PC-3 (cell line): ENCODE results near the gene SMAD1. TPM values are rescaled to one million over a fixed set of nuclear protein-coding genes. Genes with fewer than 3 reads are reported as not detected.
"Not testable (repeated sequence)": the region's sequence is repeated elsewhere in the genome, so short reads cannot be mapped to it uniquely, and the experiment has no call there.

Source experiments
- ATAC-seq: fragments of 200-7000 bp; cut with Tn5 transposase; 2 replicates; pipeline ENCODE4 v1.9.1; 2020; ENCODE audit warnings: mild to moderate bottlenecking, moderate library complexity
- BruUV-seq: library from RNA; stranded (reverse); fragments of 400-500 nt; replicated peaks from 2 replicates; lab custom pipeline; 2021; lab: Mats Ljungman, UMichigan
- CTCF ChIA-PET: fragments of 300-600 bp; sonication (Branson Sonifier 250); formaldehyde crosslinking; loops from one replicate; lab custom pipeline; 2022; ENCODE audit warnings: antibody characterized with exemption; lab: Charles Lee
- POLR2A ChIA-PET: fragments of 300-600 bp; sonication (Branson Sonifier 250); formaldehyde crosslinking; loops from one replicate; lab custom pipeline; 2022; ENCODE audit warnings: antibody characterized with exemption; ENCODE audit not compliant: unreplicated experiment; lab: Charles Lee
- DNase-seq: peaks from one replicate; pipeline ENCODE4 v3.0.0-alpha.2; 2015
- H2AFZ ChIP-seq: fragments of 300-600 bp; sonication (generic); 2 replicates; pipeline ENCODE4 v1.6.0; 2016; ENCODE audit warnings: antibody characterized with exemption, low read length
- H3F3A ChIP-seq: fragments of 300-600 bp; sonication (generic); one replicate; pipeline ENCODE4 v1.6.0; 2017; ENCODE audit warnings: antibody characterized with exemption, low read length, control low read depth, mild to moderate bottlenecking; ENCODE audit not compliant: unreplicated experiment
- H3K27ac ChIP-seq: fragments of 300-600 bp; sonication (generic); 2 replicates; pipeline ENCODE4 v1.5.1; 2016; ENCODE audit warnings: mild to moderate bottlenecking, low read length
- H3K27me3 ChIP-seq: fragments of 300-600 bp; sonication (generic); 2 replicates; pipeline ENCODE4 v1.6.1; 2016; ENCODE audit warnings: low read length, mixed read lengths
- H3K36me3 ChIP-seq: fragments of 300-600 bp; sonication (generic); 2 replicates; pipeline ENCODE4 v1.6.1; 2016; ENCODE audit warnings: low read depth, mixed run types, low read length, mixed read lengths
- H3K4me1 ChIP-seq: fragments of 300-600 bp; sonication (generic); 2 replicates; pipeline ENCODE4 v1.5.1; 2016; ENCODE audit warnings: low read length; ENCODE audit not compliant: insufficient read depth
- H3K4me2 ChIP-seq: fragments of 300-600 bp; sonication (generic); 2 replicates; pipeline ENCODE4 v1.6.0; 2016; ENCODE audit warnings: low read length
- H3K4me3 ChIP-seq: fragments of 300-600 bp; sonication (generic); 2 replicates; pipeline ENCODE4 v1.5.1; 2016; ENCODE audit warnings: mild to moderate bottlenecking, low read length, mixed read lengths
- H3K79me2 ChIP-seq: fragments of 300-600 bp; sonication (generic); 2 replicates; pipeline ENCODE4 v1.6.1; 2017; ENCODE audit warnings: low read length, mixed read lengths
- H3K9ac ChIP-seq: fragments of 300-600 bp; sonication (generic); 2 replicates; pipeline ENCODE4 v1.6.0; 2016; ENCODE audit warnings: mild to moderate bottlenecking, low read length
- H3K9me2 ChIP-seq: fragments of 300-600 bp; sonication (generic); replicated peaks from 2 replicates; pipeline ENCODE4 v1.6.1; 2016; ENCODE audit warnings: mixed run types, low read length, mixed read lengths
- H3K9me3 ChIP-seq: fragments of 300-600 bp; sonication (generic); 2 replicates; pipeline ENCODE4 v1.6.1; 2016; ENCODE audit warnings: low read length, mixed read lengths
- H4K20me1 ChIP-seq: fragments of 300-600 bp; sonication (generic); 2 replicates; pipeline ENCODE4 v1.6.1; 2016; ENCODE audit warnings: low read length, mixed read lengths
- EZH2 ChIP-seq: fragments of 300-600 bp; sonication (generic); IDR thresholded peaks from one replicate; pipeline ENCODE4 v1.6.1; 2017; ENCODE audit warnings: antibody characterized with exemption, mild to moderate bottlenecking, low read length; ENCODE audit not compliant: unreplicated experiment
- EZH2phosphoT487 ChIP-seq: fragments of 300-600 bp; sonication (generic); IDR thresholded peaks from 2 replicates; pipeline ENCODE4 v1.6.1; 2018; ENCODE audit warnings: mild to moderate bottlenecking, antibody characterized with exemption, low read length, borderline replicate concordance
- intact Hi-C: fragments of 100-400 bp; cut with micrococcal nuclease; formaldehyde crosslinking; loops from 2 replicates; pipeline ENCODE4 v1.9.0; 2023
- total RNA-seq: library from RNA; depleted of rRNA; stranded (reverse); fragments of >200 nt; gene quantifications from 2 replicates; pipeline ENCODE4 v1.2.3, GENCODE V29; 2014
- TF ChIP-seq, protein P1 (sequence below): fragments of 300-600 bp; sonication (generic); conservative IDR thresholded peaks from 2 replicates; pipeline ENCODE4 v1.5.1; 2017; ENCODE audit warnings: antibody characterized with exemption, low read depth, mild to moderate bottlenecking, low read length

Gene SMAD1
- total RNA-seq, 1 experiment from 2014 or later = 13.3 TPM

DNA sequence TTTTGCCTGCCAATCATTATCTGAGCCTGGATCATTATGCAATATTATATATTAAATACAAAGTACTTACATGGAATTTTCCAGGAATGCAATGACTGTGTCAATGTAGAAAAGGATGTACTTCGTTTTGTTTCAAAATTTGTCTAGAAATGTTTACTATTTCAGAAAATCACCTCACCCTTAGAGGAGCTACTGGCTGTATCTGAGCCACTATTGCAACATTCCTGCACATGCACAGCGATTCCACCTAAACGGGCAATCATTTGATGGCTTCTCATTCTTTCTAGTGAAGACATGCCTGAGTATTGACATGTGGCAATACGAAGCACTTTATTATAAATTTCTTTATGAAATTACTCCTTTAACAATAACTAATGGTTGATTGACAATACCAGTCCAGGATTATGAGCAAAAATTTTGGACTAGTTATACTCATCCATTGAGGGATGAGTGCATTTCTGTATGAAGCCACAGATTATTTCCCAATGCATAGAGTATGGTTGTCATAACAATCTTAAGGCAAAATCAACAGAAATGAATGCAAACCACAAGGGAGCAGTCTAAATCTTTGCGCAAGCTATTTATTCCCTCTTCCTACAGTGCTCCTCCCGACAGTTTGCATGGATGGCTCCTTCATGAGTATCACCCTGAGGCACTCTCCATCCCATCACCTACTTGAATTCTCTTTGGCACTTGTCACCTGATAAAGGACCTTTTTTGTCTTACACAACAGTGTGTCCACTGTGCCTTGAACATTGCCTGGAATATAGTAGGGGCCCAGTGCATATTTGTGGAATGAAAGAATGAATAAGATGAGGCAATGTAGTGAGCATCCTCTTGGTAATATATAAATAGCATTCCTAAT is 101.8 kb downstream of the SMAD1 start:
- no peak overlapping the region for H3K27ac ChIP-seq
- CTCF ChIA-PET = no interaction called here
- H3K27me3 ChIP-seq = no peaks in the 10 kb centered on the region
- no peak for ATAC-seq
- DNase-seq = peak; percentile 6
- no peaks in the 10 kb centered on the region for H3K36me3 ChIP-seq
- no peak overlapping the region for H2AFZ ChIP-seq
- POLR2A ChIA-PET = no interaction called here
- no peak overlapping the region for H3K4me3 ChIP-seq
- no peaks in the 10 kb centered on the region for H3K9me2 ChIP-seq
- no peaks in the 10 kb centered on the region for H3F3A ChIP-seq
- H3K4me2 ChIP-seq = no peak overlapping the region
- TF ChIP-seq, protein P1, sequence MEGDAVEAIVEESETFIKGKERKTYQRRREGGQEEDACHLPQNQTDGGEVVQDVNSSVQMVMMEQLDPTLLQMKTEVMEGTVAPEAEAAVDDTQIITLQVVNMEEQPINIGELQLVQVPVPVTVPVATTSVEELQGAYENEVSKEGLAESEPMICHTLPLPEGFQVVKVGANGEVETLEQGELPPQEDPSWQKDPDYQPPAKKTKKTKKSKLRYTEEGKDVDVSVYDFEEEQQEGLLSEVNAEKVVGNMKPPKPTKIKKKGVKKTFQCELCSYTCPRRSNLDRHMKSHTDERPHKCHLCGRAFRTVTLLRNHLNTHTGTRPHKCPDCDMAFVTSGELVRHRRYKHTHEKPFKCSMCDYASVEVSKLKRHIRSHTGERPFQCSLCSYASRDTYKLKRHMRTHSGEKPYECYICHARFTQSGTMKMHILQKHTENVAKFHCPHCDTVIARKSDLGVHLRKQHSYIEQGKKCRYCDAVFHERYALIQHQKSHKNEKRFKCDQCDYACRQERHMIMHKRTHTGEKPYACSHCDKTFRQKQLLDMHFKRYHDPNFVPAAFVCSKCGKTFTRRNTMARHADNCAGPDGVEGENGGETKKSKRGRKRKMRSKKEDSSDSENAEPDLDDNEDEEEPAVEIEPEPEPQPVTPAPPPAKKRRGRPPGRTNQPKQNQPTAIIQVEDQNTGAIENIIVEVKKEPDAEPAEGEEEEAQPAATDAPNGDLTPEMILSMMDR = no peak
- TF ChIP-seq EZH2phosphoT487 (no peak), EZH2 (no peak)
- H3K4me1 ChIP-seq = peaks cover 14% of the 10 kb centered on the region
- H3K79me2 ChIP-seq = no peaks in the 10 kb centered on the region
- no peaks in the 10 kb centered on the region for H4K20me1 ChIP-seq
- H3K9me3 ChIP-seq = no peaks in the 10 kb centered on the region
- BruUV-seq = no TSS peak
- intact Hi-C loops = no loop called here
- H3K9ac ChIP-seq = no peak overlapping the region

DNA sequence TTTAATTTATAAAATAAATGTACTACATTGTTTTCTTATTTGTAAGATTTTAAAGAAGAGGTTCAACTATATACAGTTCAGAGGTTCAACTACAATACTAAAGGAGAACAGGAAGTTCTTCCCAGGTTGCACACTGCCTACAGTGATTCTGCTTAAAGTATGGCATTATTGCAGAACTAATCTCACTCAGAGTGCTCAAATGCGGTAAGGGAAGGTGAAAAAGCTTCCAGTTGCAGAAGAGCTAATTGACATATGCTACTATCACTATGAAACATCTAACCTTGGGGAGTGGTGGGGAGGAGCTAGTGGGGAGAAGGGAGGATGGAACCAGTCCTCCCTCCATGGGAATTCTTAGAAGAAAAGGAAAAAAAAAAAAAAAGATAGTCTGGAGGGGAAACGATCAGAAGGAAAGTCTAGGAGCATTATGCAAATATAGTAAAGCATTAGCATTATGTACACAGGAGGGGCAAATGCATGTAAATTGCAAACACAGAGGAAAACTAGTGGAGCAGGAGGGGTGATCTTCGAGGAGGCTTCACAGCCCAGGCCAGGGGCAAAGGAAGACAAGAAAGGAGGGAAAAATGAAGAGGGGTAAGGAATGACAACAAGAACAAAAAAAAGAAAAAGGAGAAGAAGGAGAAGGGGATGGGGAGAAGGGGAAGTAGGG is 105.6 kb downstream of the SMAD1 start:
- Histone ChIP-seq H3K9me2 (no peaks in the 10 kb centered on the region), H3F3A (no peaks in the 10 kb centered on the region), H3K36me3 (no peaks in the 10 kb centered on the region), H4K20me1 (no peaks in the 10 kb centered on the region), H3K79me2 (no peaks in the 10 kb centered on the region), H3K4me3 (no peak overlapping the region), H2AFZ (no peak overlapping the region), H3K4me1 (no peaks in the 10 kb centered on the region), H3K27ac (no peak overlapping the region), H3K9me3 (no peaks in the 10 kb centered on the region), H3K9ac (no peak overlapping the region), H3K4me2 (no peak overlapping the region), H3K27me3 (no peaks in the 10 kb centered on the region)
- ATAC-seq = no peak
- no peak for DNase-seq
- ChIA-PET POLR2A (no interaction called here), CTCF (no interaction called here)
- no peak for TF ChIP-seq EZH2
- TF ChIP-seq EZH2phosphoT487 = no peak
- TF ChIP-seq, protein P1 = no peak
- intact Hi-C loops = no loop called here
- BruUV-seq = no TSS peak

DNA sequence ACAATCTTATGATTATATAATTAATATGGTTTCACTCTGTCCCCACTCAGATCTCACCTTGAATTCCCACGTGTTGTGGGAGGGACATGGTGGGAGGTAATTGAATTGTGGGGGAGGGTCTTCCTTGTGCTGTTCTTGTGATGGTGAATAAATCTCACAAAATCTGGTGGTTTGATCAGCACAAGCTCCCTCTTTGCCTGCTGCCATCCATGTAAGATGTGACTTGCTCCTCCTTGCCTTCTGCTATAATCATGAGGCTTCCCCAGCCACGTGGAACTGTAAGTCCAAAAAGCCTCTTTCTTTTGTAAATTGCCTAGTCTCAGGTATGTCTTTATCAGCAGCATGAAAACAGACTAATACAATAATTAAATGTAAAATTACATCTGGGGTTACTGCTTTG is 107.7 kb downstream of the SMAD1 start:
- intact Hi-C loops, H3K9me2 ChIP-seq, H3K36me3 ChIP-seq, BruUV-seq, H3K9me3 ChIP-seq, H3K4me3 ChIP-seq, ATAC-seq, H3K79me2 ChIP-seq, H3F3A ChIP-seq, H3K9ac ChIP-seq, POLR2A ChIA-PET, CTCF ChIA-PET, H4K20me1 ChIP-seq, H3K4me2 ChIP-seq, H2AFZ ChIP-seq, H3K4me1 ChIP-seq, DNase-seq, H3K27me3 ChIP-seq: not testable (repeated sequence)
- H3K27ac ChIP-seq = 0 out of 2 replicates have a peak overlapping the region, but pooled peaks have one; percentile 17
